NCI-H69 (cell line): Measurements from ENCODE around the gene C16orf54.
"Not testable (repeated sequence)": the region's sequence is repeated elsewhere in the genome, so short reads cannot be mapped to it uniquely, and the experiment has no call there.

Experiments used
- DNase-seq: peaks from one replicate; lab custom pipeline; 2025; lab: John Stamatoyannopoulos, UW

The C16orf54 gene

GRCh38 chr16:29767062-29767461 lies 21.3 kb upstream of the C16orf54 start:
- DNase-seq: peak; percentile 21

DNA sequence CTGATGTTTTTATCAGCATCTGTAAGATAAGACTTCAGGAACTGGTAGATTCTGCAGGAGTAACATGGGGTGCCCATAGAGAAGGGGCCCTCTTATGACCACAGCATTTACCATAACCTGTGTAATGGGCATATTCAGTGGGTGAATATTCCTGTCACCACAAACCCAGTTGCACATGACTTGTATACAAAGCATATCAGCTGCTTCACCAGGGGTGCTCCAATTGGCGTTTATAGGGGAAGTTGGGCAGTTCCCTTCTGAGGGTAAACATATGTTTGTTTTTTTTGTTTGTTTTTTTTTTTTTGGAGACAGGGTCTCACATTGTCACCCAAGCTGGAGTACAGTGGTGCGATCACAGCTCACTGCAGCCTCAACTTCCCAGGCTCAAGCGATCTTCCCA lies 20.8 kb upstream of the C16orf54 start:
- DNase-seq: no peak

DNA sequence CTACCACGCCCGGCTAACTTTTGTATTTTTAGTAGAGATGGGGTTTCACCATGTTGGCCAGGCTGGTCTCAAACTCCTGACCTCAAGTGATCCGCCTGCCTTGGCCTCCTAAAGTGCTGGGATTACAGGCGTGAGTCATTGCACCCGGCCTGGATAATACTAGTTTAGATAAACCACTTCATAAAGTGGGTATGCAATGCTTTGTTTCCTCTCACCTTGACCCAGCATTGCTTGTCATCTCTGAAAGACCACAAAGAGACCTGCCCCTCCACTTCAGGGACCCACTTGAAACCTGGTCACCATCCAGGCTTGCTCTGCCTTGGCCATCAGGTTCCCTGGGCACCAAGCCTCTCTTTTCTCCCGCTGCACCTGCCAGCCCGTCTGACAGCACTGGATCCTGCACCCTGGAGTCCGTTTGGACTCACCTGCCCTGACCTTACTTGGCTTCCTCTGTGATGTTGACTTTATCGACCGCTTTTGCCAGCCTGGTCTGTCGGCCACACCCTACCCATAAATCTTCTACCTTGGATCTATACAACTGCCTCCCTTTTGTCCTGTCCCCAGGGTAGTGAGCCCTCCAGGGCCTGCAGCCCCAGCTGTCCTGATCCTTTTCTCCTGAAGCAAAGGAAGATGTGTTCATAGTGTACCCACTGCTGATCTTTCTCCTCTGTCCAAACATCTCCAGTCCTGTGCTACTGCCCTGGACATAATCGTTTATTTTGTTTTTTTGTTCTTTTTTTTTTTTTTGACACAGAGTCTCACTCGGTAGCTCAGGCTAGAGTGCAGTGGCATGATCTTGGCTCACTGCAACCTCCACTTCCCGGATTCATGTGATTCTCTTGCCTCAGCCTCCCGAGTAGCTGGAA lies 19.6 kb upstream of the C16orf54 start:
- DNase-seq: peak; percentile 97

DNA sequence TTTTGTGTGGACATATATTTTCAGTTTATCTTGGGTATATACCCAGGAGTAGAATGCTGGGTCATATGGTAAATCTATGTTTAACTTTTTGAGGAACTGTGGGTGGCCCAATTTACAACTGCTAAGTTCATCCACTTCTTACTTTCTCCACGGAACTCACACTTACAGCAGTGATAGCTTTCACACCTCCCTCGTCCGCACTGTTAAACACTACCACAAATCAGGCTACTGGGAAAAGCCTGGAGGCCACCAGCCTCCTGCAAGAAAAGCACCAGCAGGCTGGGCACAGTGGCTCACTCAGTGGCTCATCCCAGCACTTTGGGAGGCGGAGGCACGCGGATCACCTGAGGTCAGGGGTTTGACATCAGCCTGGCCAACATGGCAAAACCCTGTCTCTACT lies 17.5 kb upstream of the C16orf54 start:
- DNase-seq: no peak

DNA sequence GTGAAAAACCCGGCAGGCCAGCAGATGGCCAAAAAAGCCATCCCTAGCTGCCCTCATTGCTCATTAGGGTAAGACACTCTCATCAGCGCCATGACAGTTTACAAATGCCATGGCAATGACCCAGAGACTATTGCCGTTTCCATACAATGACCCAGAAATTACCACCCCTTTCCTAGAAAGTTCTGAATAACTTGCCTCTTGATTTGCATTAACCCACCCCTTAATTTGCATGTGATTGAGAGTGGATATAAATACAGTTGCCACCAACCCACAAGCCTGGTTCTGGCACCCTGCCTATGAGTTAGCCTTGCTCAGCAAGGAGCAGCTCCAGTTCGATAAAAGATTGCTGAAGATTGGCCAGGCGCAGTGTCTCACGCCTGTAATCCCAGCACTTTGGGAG lies 16.1 kb upstream of the C16orf54 start:
- DNase-seq: no peak

DNA sequence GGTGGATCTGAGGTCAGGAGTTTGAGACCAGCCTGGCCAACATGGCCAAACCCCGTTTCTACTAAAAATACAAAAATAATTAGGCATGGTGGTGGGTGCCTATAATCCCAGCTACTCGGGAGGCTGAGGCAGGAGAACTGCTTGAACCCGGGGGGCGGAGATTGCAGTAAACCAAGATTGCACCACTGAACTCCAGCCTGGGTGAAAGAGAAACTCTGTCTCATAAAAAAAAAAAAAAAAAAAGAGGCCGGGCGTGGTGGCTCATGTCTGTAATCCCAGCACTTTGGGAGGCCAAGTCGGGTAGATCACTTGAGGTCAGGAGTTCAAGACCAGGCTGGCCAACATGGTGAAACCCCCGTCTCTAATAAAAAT lies 15.5 kb upstream of the C16orf54 start:
- not testable (repeated sequence) for DNase-seq

DNA sequence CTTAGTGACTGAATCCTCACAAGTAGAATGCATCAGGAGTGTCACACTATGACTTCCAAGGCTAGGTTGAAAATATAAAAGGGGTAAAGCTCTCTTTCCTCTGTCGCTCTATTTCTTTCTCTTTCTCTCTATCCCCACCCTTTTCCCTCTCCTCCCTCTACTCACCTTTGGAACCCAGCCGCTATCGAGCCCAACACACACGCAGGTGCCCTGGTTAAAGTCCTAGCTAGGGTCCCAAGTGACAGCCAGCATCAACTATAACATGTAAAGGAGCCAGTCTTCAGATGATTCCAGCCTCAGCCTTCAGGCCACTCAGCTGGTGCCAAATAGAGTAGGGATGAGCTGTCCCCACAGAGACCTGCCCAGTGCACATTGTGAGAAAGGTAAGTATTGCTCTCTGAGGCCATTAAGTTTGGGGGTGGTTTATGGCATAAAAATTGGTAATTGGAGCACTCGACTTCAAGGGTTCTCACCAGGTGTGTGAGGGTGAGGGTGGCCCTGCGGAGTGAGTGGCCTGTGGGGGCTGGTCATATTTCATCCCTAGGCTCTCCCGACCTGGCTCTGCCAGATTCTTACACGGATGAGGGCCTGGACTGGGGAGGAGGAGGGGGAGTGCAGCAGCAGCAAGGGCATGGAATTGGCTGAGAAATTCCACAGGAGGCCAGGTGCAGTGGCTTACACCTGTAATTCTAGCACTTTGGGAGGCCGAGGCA lies 14.9 kb upstream of the C16orf54 start:
- DNase-seq: peak; percentile 78

DNA sequence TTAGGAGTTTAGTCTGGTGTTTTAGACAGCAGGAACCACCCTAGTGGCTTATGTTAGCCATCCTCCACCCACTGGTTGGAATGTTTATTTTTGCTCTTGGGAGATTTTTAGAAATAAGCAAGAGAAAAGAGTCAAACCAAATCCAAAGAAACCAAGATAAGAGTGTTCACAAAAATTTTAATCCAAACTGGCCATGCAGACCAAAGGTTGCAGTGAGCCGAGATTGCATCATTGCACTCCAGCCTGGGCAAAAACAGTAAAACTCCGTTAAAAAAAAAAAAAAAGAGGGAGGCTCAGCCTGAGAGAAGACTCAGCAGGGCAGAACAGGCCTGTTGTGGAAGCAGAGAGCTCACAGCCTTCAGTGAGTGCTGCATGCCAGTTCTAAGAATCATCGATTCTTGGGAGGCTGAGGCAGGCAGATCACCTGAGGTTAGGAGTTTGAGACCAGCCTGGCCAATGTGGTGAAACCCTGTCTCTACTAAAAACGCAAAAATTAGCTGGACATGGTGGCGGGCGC lies 12.2 kb upstream of the C16orf54 start:
- DNase-seq: no peak

GRCh38 chr16:29757086-29757485 lies 11.3 kb upstream of the C16orf54 start:
- not testable (repeated sequence) for DNase-seq

DNA sequence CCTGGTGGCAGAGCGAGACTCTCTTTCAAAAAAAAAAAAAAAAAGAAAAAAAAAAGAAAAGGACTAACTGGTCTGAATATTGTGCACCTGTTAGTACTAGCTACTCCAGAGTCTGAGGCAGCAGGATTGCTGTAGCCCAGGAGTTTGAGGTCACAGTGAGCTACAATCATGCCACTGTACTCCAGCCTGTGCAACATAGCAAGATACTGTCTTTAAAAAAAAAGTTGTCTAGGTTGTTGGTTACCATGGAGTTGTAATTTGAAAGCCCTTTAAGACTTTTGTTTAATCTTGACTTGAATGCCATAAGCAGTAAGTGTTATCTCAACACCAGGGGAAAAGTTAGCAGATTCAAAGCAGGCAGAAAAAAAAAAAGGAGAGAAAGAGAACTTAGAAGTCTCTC lies 10.9 kb upstream of the C16orf54 start:
- no peak for DNase-seq

GRCh38 chr16:29753516-29753915 lies 7.7 kb upstream of the C16orf54 start:
- no peak for DNase-seq

DNA sequence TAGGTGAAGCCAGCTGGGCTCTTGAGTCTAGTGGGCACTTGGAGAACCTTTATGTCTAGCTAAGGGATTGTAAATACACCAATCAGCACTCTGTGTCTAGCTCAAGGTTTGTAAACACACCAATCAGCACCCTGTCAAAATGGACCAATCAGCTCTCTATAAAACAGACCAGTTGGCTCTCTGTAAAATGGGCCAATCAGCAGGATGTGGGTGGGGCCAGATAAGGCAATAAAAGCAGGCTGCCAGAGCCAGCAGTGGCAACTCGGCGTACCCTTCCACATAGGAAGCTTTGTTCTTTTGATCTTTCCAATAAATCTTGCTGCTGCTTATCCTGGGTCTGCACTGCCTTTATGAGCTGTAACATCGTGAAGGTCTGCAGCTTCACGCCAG lies 3.0 kb upstream of the C16orf54 start:
- not testable (repeated sequence) for DNase-seq

DNA sequence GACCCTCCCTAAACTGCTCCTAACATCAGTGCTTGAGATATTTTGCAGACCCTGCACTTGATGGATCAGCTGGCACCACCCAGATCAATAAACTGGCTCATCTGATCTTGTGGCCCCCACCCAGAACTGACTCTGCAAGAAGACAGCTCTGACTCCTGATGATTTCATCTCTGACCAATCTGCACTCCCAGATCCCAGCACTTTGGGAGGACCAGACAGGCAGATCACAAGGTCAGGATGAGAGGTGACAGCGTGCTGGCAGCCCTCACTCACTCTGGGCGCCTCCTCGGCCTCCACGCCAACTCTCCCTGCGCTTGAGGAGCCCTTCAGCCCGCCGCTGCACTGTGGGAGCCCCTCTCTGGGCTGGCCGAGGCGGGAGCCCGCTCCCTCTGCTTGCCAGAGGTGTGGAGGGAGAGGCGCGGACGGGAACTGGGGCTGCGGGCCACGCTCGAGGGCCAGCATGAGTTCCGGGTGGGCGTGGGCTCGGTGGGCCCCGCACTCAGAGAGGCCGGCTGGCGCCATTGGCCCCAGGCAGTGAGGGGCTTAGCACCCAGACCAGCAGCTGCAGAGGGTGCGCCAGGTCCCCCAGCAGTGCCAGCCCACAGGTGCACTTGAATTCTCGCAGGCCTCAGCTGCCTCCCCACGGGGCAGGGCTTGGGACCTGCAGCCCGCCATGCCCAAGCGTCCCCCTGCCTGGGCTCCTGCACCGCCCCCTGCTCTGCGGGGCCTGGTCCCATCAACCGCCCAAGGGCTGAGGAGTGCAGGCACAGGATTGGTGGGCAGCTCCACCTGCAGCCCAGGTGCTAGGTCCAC lies 2.4 kb upstream of the C16orf54 start:
- no peak for DNase-seq

GRCh38 chr16:29746518-29746917 lies 728 bp upstream of the C16orf54 start:
- not testable (repeated sequence) for DNase-seq

GRCh38 chr16:29745121-29745852 lies 503 bp downstream of the C16orf54 start:
- no peak for DNase-seq

DNA sequence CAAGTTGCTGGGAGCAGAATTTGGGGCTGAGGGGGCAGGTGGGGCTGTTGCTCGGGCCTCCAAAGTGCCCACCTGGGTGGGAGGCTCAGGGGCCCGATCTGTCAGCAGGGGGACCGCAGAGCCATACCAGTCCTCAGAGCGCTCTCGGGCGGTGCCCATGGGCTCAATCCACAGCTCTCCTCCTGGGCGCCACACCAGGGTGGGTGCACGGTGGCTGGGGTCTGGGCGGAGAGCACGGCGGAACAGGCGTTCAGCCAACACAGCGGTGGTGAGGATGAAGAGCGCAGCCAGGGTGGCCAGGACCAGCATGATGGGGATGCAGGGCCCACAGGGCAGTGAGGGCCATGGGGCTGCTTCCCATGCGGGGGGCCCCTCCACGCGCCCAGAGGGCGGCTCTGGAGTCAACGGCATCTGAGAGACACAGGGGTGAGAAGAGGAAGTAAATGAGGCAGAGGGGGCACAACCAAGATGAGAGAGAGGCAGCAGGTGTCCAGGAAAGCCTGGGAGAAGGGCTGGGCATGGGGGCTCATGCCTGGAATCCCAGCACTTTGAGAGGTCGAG lies 1.2 kb downstream of the C16orf54 start:
- no peak for DNase-seq

GRCh38 chr16:29743827-29744531 lies 1.8 kb downstream of the C16orf54 start:
- no peak for DNase-seq

DNA sequence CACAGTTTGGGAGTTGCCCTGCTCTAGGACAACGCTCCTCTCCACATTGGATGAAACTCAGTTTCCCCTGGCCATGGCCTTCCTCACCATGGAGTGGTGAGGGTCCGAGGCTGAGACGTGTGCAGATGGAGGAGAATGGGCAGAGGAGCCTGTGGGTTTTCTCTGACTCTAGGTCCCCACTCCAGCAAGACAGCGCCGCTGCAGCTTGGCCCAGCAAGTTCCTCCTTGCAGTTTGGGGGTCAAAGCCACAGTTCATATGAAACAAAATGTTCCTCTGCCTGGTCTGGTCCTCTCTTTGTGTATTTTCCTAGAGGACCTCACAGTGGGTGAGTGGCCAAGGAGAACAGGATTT lies 2.3 kb downstream of the C16orf54 start:
- no peak for DNase-seq

- DNase-seq: peak; percentile 39
Observed at GRCh38 chr16:29742683-29743275, 3.0 kb downstream of the C16orf54 start.

DNA sequence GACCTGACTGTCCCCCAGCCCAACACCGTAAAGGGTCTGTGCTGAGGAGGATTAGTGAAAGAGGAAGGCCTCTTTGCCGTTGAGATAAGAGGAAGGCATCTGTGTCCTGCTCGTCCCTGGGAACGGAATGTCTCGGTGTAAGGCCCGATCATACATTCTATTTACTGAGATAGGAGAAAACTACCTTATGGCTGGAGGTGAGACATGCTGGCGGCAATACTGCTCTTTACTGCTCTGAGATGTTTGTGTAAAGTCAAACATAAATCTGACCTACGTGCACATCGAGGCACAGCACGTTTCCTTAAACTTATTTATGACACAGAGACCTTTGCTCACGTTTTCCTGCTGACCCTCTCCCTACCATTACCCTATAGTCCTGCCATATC lies 5.2 kb downstream of the C16orf54 start:
- not testable (repeated sequence) for DNase-seq
